T-cell (primary cell): ENCODE measurements around the gene FAM89B. TPM values are rescaled to one million over a fixed set of nuclear protein-coding genes. Genes with fewer than 3 reads are reported as not detected.

Experiments
- ATAC-seq, 4 experiments: fragments of 200-7000 bp in 3 of 4; fragments of 150-1000 bp in 1 of 4; cut with Tn5 transposase; replicated peaks in 1 of 4; 1 replicate in 3 of 4; 2 replicates in 1 of 4; pipeline ENCODE4 v1.10.0; 2021; ENCODE audit warnings: moderate library complexity in 3 of 4, mild to moderate bottlenecking in 2 of 4, moderate number of reproducible peaks in 1 of 4
- CTCF ChIA-PET, 2 donors: fragments of 300-600 bp; sonication (Branson Sonifier 250); formaldehyde crosslinking; loops; one replicate each; lab custom pipeline; 2022; ENCODE audit warnings: antibody characterized with exemption in 2 of 2; lab: Charles Lee
- POLR2A ChIA-PET, 2 donors: fragments of 300-600 bp; sonication (Branson Sonifier 250); formaldehyde crosslinking; loops; one replicate each; lab custom pipeline; 2022; ENCODE audit warnings: antibody characterized with exemption in 2 of 2; lab: Charles Lee
- DNase-seq, 35 experiments: peaks; one replicate each; pipeline versions ENCODE4 v3.0.0 to v3.0.0-alpha.2; 2013 to 2023
- H3K27ac ChIP-seq: one replicate; pipeline ENCODE4 v1.5.1; 2013; ENCODE audit warnings: low read length
- H3K27me3 ChIP-seq, 2 experiments: replicated peaks in 1 of 2; 1 replicate in 1 of 2; 2 replicates in 1 of 2; pipeline versions ENCODE4 v1.6.1 to v1.7.0; 2013; ENCODE audit warnings: low read length in 1 of 2, mixed read lengths in 1 of 2; ENCODE audit not compliant: control insufficient read depth in 2 of 2, insufficient read depth in 2 of 2; ENCODE audit errors: extremely low read depth in 1 of 2
- H3K36me3 ChIP-seq, 2 donors: 1 replicate in 1 of 2; 2 replicates in 1 of 2; pipeline versions ENCODE4 v1.6.1 to v1.7.0; 2013; ENCODE audit warnings: low read length in 1 of 2; ENCODE audit not compliant: control insufficient read depth in 2 of 2, insufficient read depth in 1 of 2; ENCODE audit errors: extremely low read depth in 1 of 2
- H3K4me1 ChIP-seq, 2 experiments: 1 replicate in 1 of 2; 2 replicates in 1 of 2; pipeline versions ENCODE4 v1.6.1 to v1.7.0; 2013; ENCODE audit warnings: low read length in 2 of 2, mixed read lengths in 1 of 2; ENCODE audit not compliant: insufficient read depth in 2 of 2, control insufficient read depth in 1 of 2; ENCODE audit errors: extremely low read depth in 1 of 2
- H3K4me3 ChIP-seq, 2 donors: 1 replicate in 1 of 2; 2 replicates in 1 of 2; pipeline versions ENCODE4 v1.5.1 to v1.7.0; 2013; ENCODE audit warnings: mild to moderate bottlenecking in 2 of 2, low read length in 1 of 2, moderate library complexity in 1 of 2; ENCODE audit not compliant: control insufficient read depth in 1 of 2; ENCODE audit errors: extremely low read depth in 1 of 2
- H3K9me3 ChIP-seq: 2 replicates; pipeline ENCODE4 v1.7.0; 2013
- H3K27ac Mint-ChIP-seq, 2 donors: one replicate each; pipeline ENCODE4 v1.8.0; 2020 to 2021; ENCODE audit warnings: mild to moderate bottlenecking in 2 of 2, mixed read lengths in 2 of 2
- H3K27me3 Mint-ChIP-seq, 2 donors: one replicate each; pipeline ENCODE4 v1.8.0; 2021 to 2022; ENCODE audit warnings: mixed read lengths in 2 of 2
- H3K36me3 Mint-ChIP-seq: one replicate; pipeline ENCODE4 v1.8.0; 2021; ENCODE audit warnings: mixed read lengths
- H3K4me1 Mint-ChIP-seq, 3 donors: one replicate each; pipeline ENCODE4 v1.8.0; 2020 to 2022; ENCODE audit warnings: mixed read lengths in 3 of 3, mild to moderate bottlenecking in 1 of 3
- H3K4me3 Mint-ChIP-seq, 3 donors: one replicate each; pipeline ENCODE4 v1.8.0; 2020 to 2022; ENCODE audit warnings: mild to moderate bottlenecking in 3 of 3, mixed read lengths in 3 of 3, moderate library complexity in 3 of 3
- H3K9me3 Mint-ChIP-seq, 3 donors: one replicate each; pipeline ENCODE4 v1.8.0; 2020 to 2022; ENCODE audit warnings: mixed read lengths in 3 of 3
- WGBS: methylation state at CpG from one replicate; pipeline ENCODE4 v1.1.5; 2013; ENCODE audit warnings: missing lambda C conversion rate; ENCODE audit not compliant: insufficient coverage; 5-methylcytosine and 5-hydroxymethylcytosine counted together
- total RNA-seq, 35 experiments: library from RNA in 6 of 35; stranded (reverse) in 6 of 35; fragments of 120-200 nt in 1 of 35; gene quantifications; one replicate each; pipeline versions ENCODE4 v1.2.1 to v1.2.4 and lab custom pipeline; 2013 to 2026

Gene FAM89B
- total RNA-seq, 5 donors from 2014 or later (not counting 1 experiment from before 2014, with no cell fraction given): 36.3 to 72.9 (median 69.3) TPM

DNA sequence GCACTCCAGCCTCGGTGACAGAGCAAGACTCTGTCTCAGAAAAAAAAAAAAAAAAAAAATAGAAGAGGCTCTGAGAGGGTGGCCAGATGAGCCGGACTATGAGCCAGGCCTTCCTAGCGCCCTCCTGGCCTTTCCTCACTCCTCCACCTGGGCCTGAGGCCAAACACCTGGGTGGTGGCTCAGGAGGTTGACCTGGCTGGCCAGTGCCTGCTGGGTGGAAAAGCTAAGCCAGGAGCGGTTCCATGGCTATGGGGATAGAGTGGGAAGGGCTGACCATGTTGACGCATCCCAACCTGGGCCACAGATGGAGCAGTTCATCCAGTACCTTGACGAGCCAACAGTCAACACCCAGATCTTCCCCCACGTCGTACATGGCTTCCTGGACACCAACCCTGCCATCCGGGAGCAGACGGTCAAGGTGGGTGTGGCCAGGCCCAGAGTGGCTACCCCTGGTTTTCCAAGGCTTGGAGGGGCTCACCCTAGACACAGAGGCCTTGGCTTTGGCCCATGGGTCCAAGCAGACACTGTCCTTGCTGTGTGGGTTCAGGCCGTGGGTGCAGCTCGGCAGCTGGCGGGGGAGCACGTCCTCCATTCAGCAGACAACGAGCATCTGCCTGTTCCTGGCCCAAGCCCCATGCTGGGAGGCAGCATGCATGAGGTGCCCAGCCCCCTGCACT lies 39.8 kb upstream of the FAM89B start:
- ATAC-seq (no peak), DNase-seq (no peak)
- Mint-ChIP-seq H3K36me3 (peaks cover 28% of the 10 kb centered on the region), H3K27me3 (no peaks in the 10 kb centered on the region), H3K4me1 (peaks cover 14 to 17% (median 16%) of the 10 kb centered on the region in 3 donors), H3K4me3 (no peak overlapping the region), H3K9me3 (no peaks in the 10 kb centered on the region), H3K27ac (no peak overlapping the region)
- no peak overlapping the region for H3K27ac ChIP-seq
- 96% methylated on average over 11 of the region's 15 CpGs for WGBS
- H3K4me1 ChIP-seq: peaks cover 7 to 17% of the 10 kb centered on the region in 2 experiments
- ChIA-PET POLR2A (no interaction called here), CTCF (no interaction called here)
- H3K36me3 ChIP-seq: peaks cover 28 to 69% of the 10 kb centered on the region in 2 donors
- H3K27me3 ChIP-seq: no peaks in the 10 kb centered on the region
- no peaks in the 10 kb centered on the region for H3K9me3 ChIP-seq
- H3K4me3 ChIP-seq: no peak overlapping the region

DNA sequence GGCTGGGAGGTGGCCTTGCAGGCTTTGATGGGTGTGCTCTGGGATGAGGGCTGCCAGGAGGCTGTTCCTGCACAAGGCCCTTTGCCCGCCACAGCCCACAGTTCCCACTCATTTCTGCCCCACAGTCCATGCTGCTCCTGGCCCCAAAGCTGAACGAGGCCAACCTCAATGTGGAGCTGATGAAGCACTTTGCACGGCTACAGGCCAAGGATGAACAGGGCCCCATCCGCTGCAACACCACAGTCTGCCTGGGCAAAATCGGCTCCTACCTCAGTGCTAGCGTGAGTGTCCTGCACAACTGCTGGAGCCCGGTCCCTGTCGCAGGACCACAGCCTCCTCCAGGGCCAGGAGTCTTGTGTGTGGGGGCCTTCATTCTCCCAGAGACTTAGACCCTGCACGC lies 37.2 kb upstream of the FAM89B start:
- no peaks in the 10 kb centered on the region for H3K9me3 ChIP-seq
- H3K36me3 ChIP-seq: peaks cover 32 to 66% of the 10 kb centered on the region in 2 donors
- Mint-ChIP-seq H3K36me3 (peaks cover 18% of the 10 kb centered on the region), H3K27me3 (no peaks in the 10 kb centered on the region), H3K9me3 (no peaks in the 10 kb centered on the region), H3K4me1 (peaks cover 3% of the 10 kb centered on the region in 3 donors), H3K27ac (no peak overlapping the region), H3K4me3 (no peak overlapping the region)
- H3K27ac ChIP-seq: no peak overlapping the region
- ChIA-PET CTCF (no interaction called here), POLR2A (no interaction called here)
- peaks cover 1 to 13% of the 10 kb centered on the region in 2 experiments for H3K4me1 ChIP-seq
- ATAC-seq (no peak), DNase-seq (no peak)
- H3K4me3 ChIP-seq: no peak overlapping the region
- WGBS: 95% methylated on average over 8 of the region's 9 CpGs
- no peaks in the 10 kb centered on the region for H3K27me3 ChIP-seq

DNA sequence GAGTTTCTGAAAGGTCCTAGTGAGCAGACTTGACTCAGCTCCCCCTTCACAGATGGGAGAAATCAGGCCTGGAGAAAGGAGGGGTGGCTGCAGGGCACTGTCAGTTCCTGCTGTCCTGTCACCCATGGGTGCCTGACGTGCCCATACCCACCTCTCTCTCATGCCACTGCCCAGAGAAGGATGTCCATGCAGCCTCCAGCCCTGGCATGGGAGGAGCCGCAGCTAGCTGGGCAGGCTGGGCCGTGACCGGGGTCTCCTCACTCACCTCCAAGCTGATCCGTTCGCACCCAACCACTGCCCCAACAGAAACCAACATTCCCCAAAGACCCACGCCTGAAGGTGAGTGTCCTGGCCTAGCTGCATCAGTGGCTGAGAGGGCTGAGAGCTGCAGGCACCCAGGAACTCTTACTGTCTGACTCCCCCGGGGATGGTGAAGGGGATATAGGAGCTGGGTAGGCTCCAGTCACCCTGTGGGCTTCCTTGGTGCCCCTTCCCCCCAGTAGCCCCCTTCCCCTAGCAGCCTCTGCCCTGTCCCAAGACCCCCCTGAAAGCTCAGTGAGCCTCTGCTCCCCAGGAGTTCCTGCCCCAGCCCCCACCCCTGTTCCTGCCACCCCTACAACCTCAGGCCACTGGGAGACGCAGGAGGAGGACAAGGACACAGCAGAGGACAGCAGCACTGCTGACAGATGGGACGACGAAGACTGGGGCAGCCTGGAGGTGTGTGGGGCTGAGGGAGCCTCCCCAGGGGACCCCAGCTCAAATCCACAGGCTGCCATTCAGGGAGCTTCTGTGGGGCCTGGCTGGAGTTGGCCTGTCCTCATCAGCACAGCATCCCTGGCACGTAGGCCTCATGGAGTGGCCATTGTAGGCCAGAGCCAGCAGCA lies 35.7 kb upstream of the FAM89B start:
- H3K4me3 ChIP-seq: no peak overlapping the region
- ChIA-PET CTCF (interaction anchor here in 1 of 2 donors (0.6 kb wide), 1 partner anchor 590 kb away, joined by 8 read pairs; no protein-coding TSS in a partner anchor), POLR2A (no interaction called here)
- Mint-ChIP-seq H3K27ac (peak overlapping the region in 1 of 2 donors; percentile 76), H3K4me1 (peaks cover 6 to 9% (median 8%) of the 10 kb centered on the region in 3 donors), H3K9me3 (no peaks in the 10 kb centered on the region), H3K36me3 (peaks cover 9% of the 10 kb centered on the region), H3K4me3 (no peak overlapping the region), H3K27me3 (no peaks in the 10 kb centered on the region)
- no peak overlapping the region for H3K27ac ChIP-seq
- peaks cover 7 to 17% of the 10 kb centered on the region in 2 experiments for H3K4me1 ChIP-seq
- H3K27me3 ChIP-seq: no peaks in the 10 kb centered on the region
- DNase-seq (no peak), ATAC-seq (no peak)
- H3K9me3 ChIP-seq: no peaks in the 10 kb centered on the region
- 89% methylated on average over 7 of the region's 12 CpGs for whole genome bisulfite sequencing
- H3K36me3 ChIP-seq: peaks cover 24 to 51% of the 10 kb centered on the region in 2 donors

DNA sequence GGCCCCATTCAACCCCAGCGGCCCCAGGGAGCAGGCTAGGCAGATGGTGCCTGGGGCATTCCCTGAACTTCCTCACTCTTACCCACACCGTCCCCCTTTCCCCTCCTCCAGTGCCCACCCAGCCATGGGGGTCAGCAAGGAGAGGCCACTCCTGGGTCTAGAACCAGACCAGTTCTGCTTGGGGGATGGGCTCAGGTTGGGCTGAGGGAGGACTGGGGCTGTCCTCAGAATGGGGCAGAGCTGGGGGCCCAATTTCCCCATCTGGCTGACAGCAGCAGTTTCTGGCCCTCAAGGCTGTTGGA lies 35.1 kb upstream of the FAM89B start:
- no peak for DNase-seq
- no peak overlapping the region for H3K27ac ChIP-seq
- H3K9me3 ChIP-seq: no peaks in the 10 kb centered on the region
- no peak overlapping the region for H3K4me3 ChIP-seq
- POLR2A ChIA-PET: no interaction called here
- Mint-ChIP-seq H3K4me1 (peaks cover 12 to 13% (median 12%) of the 10 kb centered on the region in 3 donors), H3K36me3 (peaks cover 9% of the 10 kb centered on the region), H3K9me3 (no peaks in the 10 kb centered on the region), H3K4me3 (peak overlapping the region in 2 of 3 donors; percentile 21 to 36), H3K27ac (peak overlapping the region in 1 of 2 donors; percentile 61), H3K27me3 (no peaks in the 10 kb centered on the region)
- no CpG with 5 or more reads among the region's 2 CpGs for WGBS
- peaks cover 8 to 21% of the 10 kb centered on the region in 2 experiments for H3K4me1 ChIP-seq
- H3K36me3 ChIP-seq: peaks cover 23 to 47% of the 10 kb centered on the region in 2 donors
- CTCF ChIA-PET: interaction anchor here (0.5 to 0.7 kb wide), 2 partner anchors 16 to 528 kb away, joined by 3 read pairs; no protein-coding TSS in a partner anchor
- no peaks in the 10 kb centered on the region for H3K27me3 ChIP-seq
- ATAC-seq: no peak

DNA sequence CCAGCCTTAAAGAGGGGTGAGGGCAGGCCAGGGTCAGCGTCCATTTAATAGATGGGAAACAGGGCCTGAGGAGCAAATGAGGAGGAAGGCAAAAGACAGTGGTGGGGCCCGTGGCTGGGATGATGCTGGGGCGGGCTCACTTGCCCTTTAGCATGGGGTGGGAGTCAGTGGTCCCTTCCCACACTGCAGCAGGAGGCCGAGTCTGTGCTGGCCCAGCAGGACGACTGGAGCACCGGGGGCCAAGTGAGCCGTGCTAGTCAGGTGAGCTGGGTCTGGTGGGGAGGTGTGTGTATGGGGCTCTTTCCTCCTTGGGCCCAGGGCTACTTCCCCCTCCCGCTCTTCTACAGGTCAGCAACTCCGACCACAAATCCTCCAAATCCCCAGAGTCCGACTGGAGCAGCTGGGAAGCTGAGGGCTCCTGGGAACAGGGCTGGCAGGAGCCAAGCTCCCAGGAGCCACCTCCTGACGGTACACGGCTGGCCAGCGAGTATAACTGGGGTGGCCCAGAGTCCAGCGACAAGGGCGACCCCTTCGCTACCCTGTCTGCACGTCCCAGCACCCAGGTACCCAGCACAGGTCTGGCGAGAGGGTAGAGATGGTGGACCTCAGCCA lies 34.6 kb upstream of the FAM89B start:
- DNase-seq (no peak), ATAC-seq (no peak)
- Mint-ChIP-seq H3K27me3 (no peaks in the 10 kb centered on the region), H3K4me1 (peaks cover 12 to 15% (median 12%) of the 10 kb centered on the region in 3 donors), H3K9me3 (no peaks in the 10 kb centered on the region), H3K4me3 (peak overlapping the region in 2 of 3 donors; percentile 21 to 36), H3K27ac (peak overlapping the region in 1 of 2 donors; percentile 61), H3K36me3 (peaks cover 11% of the 10 kb centered on the region)
- Histone ChIP-seq H3K27me3 (no peaks in the 10 kb centered on the region), H3K36me3 (peaks cover 19 to 42% of the 10 kb centered on the region in 2 donors), H3K4me1 (peaks cover 8 to 21% of the 10 kb centered on the region in 2 experiments), H3K4me3 (no peak overlapping the region), H3K27ac (no peak overlapping the region), H3K9me3 (no peaks in the 10 kb centered on the region)
- POLR2A ChIA-PET: no interaction called here
- 89% methylated on average over 10 of the region's 18 CpGs for WGBS
- CTCF ChIA-PET: interaction anchor here (0.5 to 0.7 kb wide), 2 partner anchors 16 to 528 kb away, joined by 3 read pairs; no protein-coding TSS in a partner anchor
